ENCODE data around the gene C1QTNF6.
A peak's percentile ranks its signal among the peaks of the same experiment; 100 is the strongest.

Gene C1QTNF6

DNA sequence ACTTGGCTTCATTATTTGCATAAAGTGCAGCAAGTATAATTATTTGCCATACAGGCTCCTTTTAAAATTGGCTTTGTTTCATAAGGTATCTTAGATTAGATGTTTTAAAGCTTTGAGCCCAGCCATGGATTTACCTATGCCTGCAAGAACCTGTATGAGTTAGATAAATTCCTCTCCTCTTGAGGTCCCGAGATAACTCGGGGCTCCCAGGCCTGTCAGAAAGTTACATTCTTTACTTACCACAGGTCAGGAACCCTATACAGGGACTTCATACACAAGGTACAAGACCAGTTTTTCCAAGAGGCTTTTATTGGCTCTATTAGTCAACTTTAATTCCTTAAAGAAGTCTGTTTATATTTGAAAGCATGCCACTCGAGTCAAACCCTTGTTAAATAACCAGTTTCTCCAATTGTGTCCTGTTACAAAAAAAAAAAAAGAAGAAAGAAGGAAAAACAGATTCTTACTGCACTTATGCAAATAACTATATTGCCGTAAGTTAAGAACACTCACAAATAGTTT, 2.3 kb upstream of the C1QTNF6 start:
- no peak for DNase-seq
- no peaks in the 10 kb centered on the region for H3K27me3 ChIP-seq (replicated peaks in 2 of 5; ENCODE audit: control insufficient read depth in 4 of 5, insufficient read depth in 5 of 5, low read length in 4 of 5)
- no CpG with 5 or more reads among the region's 4 CpGs for WGBS (ENCODE audit: insufficient coverage)
- H3K9me3 ChIP-seq (ENCODE audit: control extremely low read depth in 1 of 5, control insufficient read depth in 4 of 5, insufficient read depth in 2 of 5, low read depth in 1 of 5, low read length in 4 of 5): peaks cover 0 to 4% (median 0%) of the 10 kb centered on the region in 5 experiments
- ChIA-PET CTCF (interaction anchor here (0.7 to 5.7 kb wide), 4 partner anchors 14 to 91 kb away, joined by 3 to 25 read pairs (median 4); no protein-coding TSS in a partner anchor), POLR2A (no interaction called here)
- no peak overlapping the region for H3K27ac ChIP-seq (ENCODE audit: insufficient read depth in 1 of 2, low read depth in 1 of 2, low read length in 2 of 2, poor library complexity in 1 of 2, severe bottlenecking in 2 of 2)
- H3K4me1 ChIP-seq (ENCODE audit: control extremely low read depth in 1 of 4, control insufficient read depth in 4 of 4, insufficient read depth in 4 of 4, low read length in 3 of 4): peaks cover 0 to 49% (median 29%) of the 10 kb centered on the region in 4 experiments
- no peaks in the 10 kb centered on the region for H3K36me3 ChIP-seq (ENCODE audit: control insufficient read depth in 4 of 4, insufficient read depth in 4 of 4, low read length in 3 of 4)
- H3K4me3 ChIP-seq (ENCODE audit: control insufficient read depth in 1 of 7, extremely low read depth in 1 of 7, insufficient read depth in 4 of 7, low read depth in 2 of 7, low read length in 6 of 7): no peak overlapping the region

GRCh38 chr22:37188901-37189466, 937 bp upstream of the C1QTNF6 start:
- 100% methylated on average over 1 of the region's 2 CpGs for WGBS (ENCODE audit: insufficient coverage)
- ChIA-PET POLR2A (no interaction called here), CTCF (interaction anchor here (1.0 to 2.1 kb wide), 3 partner anchors 8 to 14 kb away, joined by 3 to 8 read pairs (median 7); no protein-coding TSS in a partner anchor)
- Histone ChIP-seq H3K9me3 (ENCODE audit: control extremely low read depth in 1 of 5, control insufficient read depth in 4 of 5, insufficient read depth in 2 of 5, low read depth in 1 of 5, low read length in 4 of 5) (peaks cover 0 to 4% (median 0%) of the 10 kb centered on the region in 5 experiments), H3K4me3 (ENCODE audit: control insufficient read depth in 1 of 7, extremely low read depth in 1 of 7, insufficient read depth in 4 of 7, low read depth in 2 of 7, low read length in 6 of 7) (no peak overlapping the region), H3K4me1 (ENCODE audit: control extremely low read depth in 1 of 4, control insufficient read depth in 4 of 4, insufficient read depth in 4 of 4, low read length in 3 of 4) (peaks cover 0 to 47% (median 30%) of the 10 kb centered on the region in 4 experiments), H3K36me3 (ENCODE audit: control insufficient read depth in 4 of 4, insufficient read depth in 4 of 4, low read length in 3 of 4) (no peaks in the 10 kb centered on the region), H3K27me3 (replicated peaks in 2 of 5; ENCODE audit: control insufficient read depth in 4 of 5, insufficient read depth in 5 of 5, low read length in 4 of 5) (no peaks in the 10 kb centered on the region), H3K27ac (ENCODE audit: insufficient read depth in 1 of 2, low read depth in 1 of 2, low read length in 2 of 2, poor library complexity in 1 of 2, severe bottlenecking in 2 of 2) (no peak overlapping the region)
- DNase-seq: peak in 1 of 3 donors; percentile 7

GRCh38 chr22:37187552-37187890, 526 bp downstream of the C1QTNF6 start:
- H3K27me3 ChIP-seq (replicated peaks in 2 of 5; ENCODE audit: control insufficient read depth in 4 of 5, insufficient read depth in 5 of 5, low read length in 4 of 5): no peaks in the 10 kb centered on the region
- 43% methylated on average over 4 of the region's 5 CpGs for WGBS (ENCODE audit: insufficient coverage)
- H3K4me3 ChIP-seq (ENCODE audit: control insufficient read depth in 1 of 7, extremely low read depth in 1 of 7, insufficient read depth in 4 of 7, low read depth in 2 of 7, low read length in 6 of 7): peak overlapping the region in 1 of 7 experiments; percentile 9
- H3K9me3 ChIP-seq (ENCODE audit: control extremely low read depth in 1 of 5, control insufficient read depth in 4 of 5, insufficient read depth in 2 of 5, low read depth in 1 of 5, low read length in 4 of 5): no peaks in the 10 kb centered on the region
- peaks cover 0 to 43% (median 31%) of the 10 kb centered on the region in 4 experiments for H3K4me1 ChIP-seq (ENCODE audit: control extremely low read depth in 1 of 4, control insufficient read depth in 4 of 4, insufficient read depth in 4 of 4, low read length in 3 of 4)
- no peak overlapping the region for H3K27ac ChIP-seq (ENCODE audit: insufficient read depth in 1 of 2, low read depth in 1 of 2, low read length in 2 of 2, poor library complexity in 1 of 2, severe bottlenecking in 2 of 2)
- H3K36me3 ChIP-seq (ENCODE audit: control insufficient read depth in 4 of 4, insufficient read depth in 4 of 4, low read length in 3 of 4): no peaks in the 10 kb centered on the region
- DNase-seq: no peak
- CTCF ChIA-PET: interaction anchor here (1.6 to 2.1 kb wide), 3 partner anchors 9 to 12 kb away, joined by 4 to 8 read pairs (median 7); no protein-coding TSS in a partner anchor
- POLR2A ChIA-PET: no interaction called here

GRCh38 chr22:37186997-37187522, 987 bp downstream of the C1QTNF6 start:
- no CpG with 5 or more reads among the region's 4 CpGs for WGBS (ENCODE audit: insufficient coverage)
- no peaks in the 10 kb centered on the region for H3K9me3 ChIP-seq (ENCODE audit: control extremely low read depth in 1 of 5, control insufficient read depth in 4 of 5, insufficient read depth in 2 of 5, low read depth in 1 of 5, low read length in 4 of 5)
- no peak overlapping the region for H3K27ac ChIP-seq (ENCODE audit: insufficient read depth in 1 of 2, low read depth in 1 of 2, low read length in 2 of 2, poor library complexity in 1 of 2, severe bottlenecking in 2 of 2)
- POLR2A ChIA-PET: no interaction called here
- no peaks in the 10 kb centered on the region for H3K36me3 ChIP-seq (ENCODE audit: control insufficient read depth in 4 of 4, insufficient read depth in 4 of 4, low read length in 3 of 4)
- DNase-seq: no peak
- peaks cover 0 to 43% (median 31%) of the 10 kb centered on the region in 4 experiments for H3K4me1 ChIP-seq (ENCODE audit: control extremely low read depth in 1 of 4, control insufficient read depth in 4 of 4, insufficient read depth in 4 of 4, low read length in 3 of 4)
- CTCF ChIA-PET: interaction anchor here (1.1 to 1.7 kb wide), 3 partner anchors 10 to 12 kb away, joined by 3 to 8 read pairs (median 4); no protein-coding TSS in a partner anchor
- peak overlapping the region in 1 of 7 experiments; percentile 60 for H3K4me3 ChIP-seq (ENCODE audit: control insufficient read depth in 1 of 7, extremely low read depth in 1 of 7, insufficient read depth in 4 of 7, low read depth in 2 of 7, low read length in 6 of 7)
- H3K27me3 ChIP-seq (replicated peaks in 2 of 5; ENCODE audit: control insufficient read depth in 4 of 5, insufficient read depth in 5 of 5, low read length in 4 of 5): no peaks in the 10 kb centered on the region

DNA sequence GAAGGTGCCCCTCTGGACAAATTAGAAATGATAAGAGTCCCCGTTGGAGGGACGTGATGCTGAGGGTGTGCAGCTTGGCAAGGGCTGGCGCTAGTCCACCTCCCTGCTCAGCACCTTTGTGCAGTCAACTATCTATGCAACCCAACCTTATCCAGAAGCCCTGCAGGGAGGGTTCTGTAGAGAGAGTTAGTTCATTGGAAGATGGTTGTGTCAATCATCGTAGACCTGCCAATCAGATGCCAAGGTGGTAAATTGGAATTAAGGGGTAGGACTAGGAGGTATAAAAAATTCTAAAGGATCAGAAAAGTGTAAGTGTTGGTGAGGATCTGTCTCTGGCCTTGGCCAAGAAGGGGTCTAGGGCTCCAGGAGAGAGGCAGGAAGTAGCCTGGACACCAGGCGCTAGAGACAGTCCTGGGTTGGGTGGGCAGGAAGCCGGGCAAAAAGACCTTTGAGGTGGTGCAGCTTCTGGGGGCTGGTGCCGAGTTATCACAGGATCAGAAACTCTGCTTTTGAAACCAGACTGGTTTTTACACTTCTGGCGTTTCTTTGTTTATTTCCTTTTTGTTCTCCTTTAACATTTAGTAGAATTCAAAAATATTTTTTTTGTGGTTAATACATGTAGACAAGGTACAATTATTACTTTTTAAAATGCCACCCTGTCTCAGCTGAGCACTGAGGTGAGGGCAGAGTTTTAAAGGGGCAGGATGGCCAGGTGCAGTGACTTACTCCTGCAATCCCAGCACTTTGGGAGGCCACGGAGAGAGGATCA, 1.6 kb downstream of the C1QTNF6 start:
- ChIA-PET CTCF (interaction anchor here (0.7 to 1.6 kb wide), 3 partner anchors 9 to 13 kb away, joined by 3 to 4 read pairs (median 3); no protein-coding TSS in a partner anchor), POLR2A (no interaction called here)
- peak; percentile 88 to 97 (median 95) for DNase-seq
- no peaks in the 10 kb centered on the region for H3K27me3 ChIP-seq (replicated peaks in 2 of 5; ENCODE audit: control insufficient read depth in 4 of 5, insufficient read depth in 5 of 5, low read length in 4 of 5)
- H3K4me1 ChIP-seq (ENCODE audit: control extremely low read depth in 1 of 4, control insufficient read depth in 4 of 4, insufficient read depth in 4 of 4, low read length in 3 of 4): peaks cover 0 to 43% (median 31%) of the 10 kb centered on the region in 4 experiments
- H3K27ac ChIP-seq (ENCODE audit: insufficient read depth in 1 of 2, low read depth in 1 of 2, low read length in 2 of 2, poor library complexity in 1 of 2, severe bottlenecking in 2 of 2): no peak overlapping the region
- 49% methylated on average over 6 of the region's 9 CpGs for WGBS (ENCODE audit: insufficient coverage)
- peak overlapping the region in 4 of 7 experiments; percentile 12 to 60 (median 36) for H3K4me3 ChIP-seq (ENCODE audit: control insufficient read depth in 1 of 7, extremely low read depth in 1 of 7, insufficient read depth in 4 of 7, low read depth in 2 of 7, low read length in 6 of 7)
- H3K36me3 ChIP-seq (ENCODE audit: control insufficient read depth in 4 of 4, insufficient read depth in 4 of 4, low read length in 3 of 4): no peaks in the 10 kb centered on the region
- H3K9me3 ChIP-seq (ENCODE audit: control extremely low read depth in 1 of 5, control insufficient read depth in 4 of 5, insufficient read depth in 2 of 5, low read depth in 1 of 5, low read length in 4 of 5): no peaks in the 10 kb centered on the region

- Histone ChIP-seq H3K27me3 (replicated peaks in 2 of 5; ENCODE audit: control insufficient read depth in 4 of 5, insufficient read depth in 5 of 5, low read length in 4 of 5) (no peaks in the 10 kb centered on the region), H3K9me3 (ENCODE audit: control extremely low read depth in 1 of 5, control insufficient read depth in 4 of 5, insufficient read depth in 2 of 5, low read depth in 1 of 5, low read length in 4 of 5) (no peaks in the 10 kb centered on the region), H3K27ac (ENCODE audit: insufficient read depth in 1 of 2, low read depth in 1 of 2, low read length in 2 of 2, poor library complexity in 1 of 2, severe bottlenecking in 2 of 2) (no peak overlapping the region), H3K4me1 (ENCODE audit: control extremely low read depth in 1 of 4, control insufficient read depth in 4 of 4, insufficient read depth in 4 of 4, low read length in 3 of 4) (peaks cover 0 to 43% (median 31%) of the 10 kb centered on the region in 4 experiments), H3K4me3 (ENCODE audit: control insufficient read depth in 1 of 7, extremely low read depth in 1 of 7, insufficient read depth in 4 of 7, low read depth in 2 of 7, low read length in 6 of 7) (no peak overlapping the region), H3K36me3 (ENCODE audit: control insufficient read depth in 4 of 4, insufficient read depth in 4 of 4, low read length in 3 of 4) (no peaks in the 10 kb centered on the region)
- CTCF ChIA-PET: no interaction called here
- POLR2A ChIA-PET: no interaction called here
- WGBS (ENCODE audit: insufficient coverage): 82% methylated on average over 13 of the region's 13 CpGs
- DNase-seq: peak in 1 of 3 donors; percentile 51
Measured at GRCh38 chr22:37185646-37186227, 2.3 kb downstream of the C1QTNF6 start.

Measured in common myeloid progenitor, CD34-positive (primary cell).